SK-N-SH (cell line): ENCODE results near the gene FMNL1.

ENCODE experiments used
- TF ChIP-seq, protein P1 (sequence below): IDR thresholded peaks from 2 replicates; pipeline ENCODE4 v1.4.0; 2012; ENCODE audit warnings: low read depth
- TF ChIP-seq, protein P2 (sequence below): fragments of 200-600 bp; sonication (generic); IDR thresholded peaks from 2 replicates; pipeline ENCODE4 v1.6.1; 2017; ENCODE audit warnings: antibody characterized with exemption, mild to moderate bottlenecking, moderate library complexity

DNA sequence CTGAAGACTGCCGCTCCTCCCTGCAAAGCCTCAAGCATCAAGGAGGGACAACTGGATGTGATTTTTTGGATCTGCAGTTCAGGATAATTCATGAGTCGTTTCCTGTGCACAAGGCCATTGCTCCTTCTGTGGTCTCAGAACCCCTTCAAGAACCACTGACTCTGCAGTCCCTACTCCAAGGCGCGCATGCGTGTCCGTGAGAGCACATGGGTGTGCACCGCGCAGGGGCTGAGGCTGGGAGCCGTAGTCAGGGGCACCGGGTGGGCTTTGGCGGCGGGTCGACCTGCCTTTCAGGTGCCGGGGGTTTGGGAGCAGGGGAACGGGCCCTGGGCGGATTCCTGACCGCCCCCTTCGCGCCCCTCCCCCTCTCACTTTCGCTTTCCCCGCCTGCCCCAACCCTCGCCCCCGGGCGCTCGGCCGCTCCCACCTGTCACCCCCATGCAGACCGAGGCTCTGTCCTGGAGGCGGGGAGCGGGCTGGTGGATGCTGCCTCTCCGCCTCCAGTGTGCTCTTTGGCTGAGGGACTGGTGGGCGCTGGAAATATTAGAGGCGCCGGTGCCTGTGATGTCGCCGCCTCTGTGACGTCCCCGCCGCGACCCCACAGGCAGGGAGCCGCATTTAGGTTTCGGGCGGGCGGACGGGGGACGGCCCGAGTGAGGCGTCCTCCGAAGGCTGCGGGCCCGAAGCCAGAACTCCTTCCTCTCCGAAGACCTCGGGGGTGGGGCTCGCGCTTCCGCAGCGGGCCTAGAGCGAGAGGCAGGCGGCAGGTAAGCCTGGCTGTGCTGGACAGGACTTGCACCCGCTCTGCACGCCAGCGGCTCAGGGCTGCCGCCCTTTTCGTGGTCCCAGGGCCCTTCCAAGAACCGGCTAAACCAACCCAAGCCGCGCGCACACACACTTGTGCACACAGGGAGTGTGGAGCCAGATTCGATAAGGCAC lies 40.2 kb downstream of the FMNL1 start, which contains the start of gene SPATA32:
- TF ChIP-seq, protein P1, sequence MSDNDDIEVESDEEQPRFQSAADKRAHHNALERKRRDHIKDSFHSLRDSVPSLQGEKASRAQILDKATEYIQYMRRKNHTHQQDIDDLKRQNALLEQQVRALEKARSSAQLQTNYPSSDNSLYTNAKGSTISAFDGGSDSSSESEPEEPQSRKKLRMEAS: no peak
- TF ChIP-seq, protein P2, sequence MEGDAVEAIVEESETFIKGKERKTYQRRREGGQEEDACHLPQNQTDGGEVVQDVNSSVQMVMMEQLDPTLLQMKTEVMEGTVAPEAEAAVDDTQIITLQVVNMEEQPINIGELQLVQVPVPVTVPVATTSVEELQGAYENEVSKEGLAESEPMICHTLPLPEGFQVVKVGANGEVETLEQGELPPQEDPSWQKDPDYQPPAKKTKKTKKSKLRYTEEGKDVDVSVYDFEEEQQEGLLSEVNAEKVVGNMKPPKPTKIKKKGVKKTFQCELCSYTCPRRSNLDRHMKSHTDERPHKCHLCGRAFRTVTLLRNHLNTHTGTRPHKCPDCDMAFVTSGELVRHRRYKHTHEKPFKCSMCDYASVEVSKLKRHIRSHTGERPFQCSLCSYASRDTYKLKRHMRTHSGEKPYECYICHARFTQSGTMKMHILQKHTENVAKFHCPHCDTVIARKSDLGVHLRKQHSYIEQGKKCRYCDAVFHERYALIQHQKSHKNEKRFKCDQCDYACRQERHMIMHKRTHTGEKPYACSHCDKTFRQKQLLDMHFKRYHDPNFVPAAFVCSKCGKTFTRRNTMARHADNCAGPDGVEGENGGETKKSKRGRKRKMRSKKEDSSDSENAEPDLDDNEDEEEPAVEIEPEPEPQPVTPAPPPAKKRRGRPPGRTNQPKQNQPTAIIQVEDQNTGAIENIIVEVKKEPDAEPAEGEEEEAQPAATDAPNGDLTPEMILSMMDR: no peak
